Erythroblast (primary cell): ENCODE data around the gene SELENOP.
"Not testable (repeated sequence)": the region's sequence is repeated elsewhere in the genome, so short reads cannot be mapped to it uniquely, and the experiment has no call there.

Experiments used
- DNase-seq, 2 experiments: peaks; one replicate each; lab custom pipeline; 2025; lab: John Stamatoyannopoulos, UW
- GATA1 ChIP-seq: IDR thresholded peaks from 2 replicates; pipeline ENCODE4 v1.6.1; 2011; ENCODE audit warnings: low read depth, mild to moderate bottlenecking, control low read depth, low read length, moderate library complexity
- POLR2A ChIP-seq: IDR thresholded peaks from 2 replicates; pipeline ENCODE4 v1.6.1; 2011; ENCODE audit warnings: mild to moderate bottlenecking, low read length

SELENOP gene

DNA sequence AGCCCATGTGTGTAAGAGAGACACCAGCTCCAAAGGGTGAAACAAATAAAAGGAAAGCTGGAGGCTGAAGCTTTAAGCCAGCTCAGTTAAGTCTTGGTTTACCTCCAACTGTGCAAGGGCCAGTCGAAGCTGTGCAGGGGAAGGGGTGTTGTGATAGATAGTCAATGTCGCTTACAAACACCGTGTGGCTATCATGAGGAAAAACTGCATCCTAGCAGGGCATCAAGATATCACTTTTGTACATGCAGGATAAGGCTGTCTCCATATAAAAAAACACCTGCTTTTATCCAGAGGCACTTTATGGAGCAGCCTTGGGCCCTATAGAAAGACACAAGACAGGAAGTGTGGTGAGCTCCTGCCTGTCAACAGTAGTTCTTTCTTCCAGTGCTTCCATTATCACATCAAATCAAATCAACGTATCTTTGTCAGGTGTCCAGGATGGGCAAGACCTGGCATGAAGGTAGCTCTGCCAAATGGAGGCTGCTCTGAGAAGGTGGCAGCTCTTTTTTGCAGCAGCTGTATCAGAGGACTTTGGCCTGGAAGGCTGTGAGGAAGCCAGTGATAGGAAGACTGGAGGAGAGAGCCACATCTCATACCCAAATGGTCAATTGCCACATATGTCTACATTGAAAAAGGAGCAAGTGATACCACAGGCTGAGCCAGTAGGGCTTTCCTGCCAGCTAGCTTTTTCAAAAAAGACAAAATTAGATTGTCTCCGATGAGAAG is 29.3 kb upstream of the SELENOP start:
- DNase-seq, result no peak
- TF ChIP-seq POLR2A (no peak), GATA1 (no peak)

DNA sequence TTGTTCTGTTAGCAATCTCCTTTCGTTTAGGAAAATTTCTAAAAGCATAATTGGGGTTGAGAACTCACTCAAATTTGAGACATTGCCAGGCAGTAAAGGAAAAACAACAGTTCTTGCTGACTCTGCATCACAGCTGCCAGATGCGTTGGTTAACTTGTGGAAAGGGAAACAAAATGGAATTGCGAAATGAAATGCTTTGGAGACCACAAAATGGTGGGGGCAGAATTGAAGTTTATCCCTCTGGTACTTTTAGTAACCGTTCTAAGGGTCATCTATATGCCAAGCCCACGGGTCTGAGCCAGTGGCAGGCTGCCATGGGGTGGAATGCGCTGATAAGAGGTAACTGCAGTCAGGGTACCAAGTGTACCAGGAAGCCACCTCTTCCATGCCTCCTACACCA is 28.6 kb upstream of the SELENOP start:
- DNase-seq, result no peak
- TF ChIP-seq POLR2A (no peak), GATA1 (no peak)

DNA sequence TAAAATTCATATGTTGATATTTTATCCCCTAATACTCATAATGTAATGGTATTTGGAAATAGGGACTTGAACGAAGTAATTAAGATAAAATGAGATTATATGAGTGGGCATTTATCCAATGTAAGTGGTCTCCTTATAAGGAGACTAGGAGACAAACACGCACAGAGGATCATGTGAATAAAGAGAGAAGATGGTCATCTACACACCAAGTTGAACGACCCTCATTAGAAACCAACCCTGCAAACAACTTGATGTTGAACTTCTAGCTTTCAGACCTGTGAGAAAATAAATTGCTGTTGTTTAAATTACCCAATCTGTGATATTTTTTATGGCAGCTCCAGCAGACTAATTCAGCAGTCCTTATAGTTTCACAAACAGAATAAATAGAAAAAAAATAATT is 27.5 kb upstream of the SELENOP start:
- TF ChIP-seq GATA1 (no peak), POLR2A (no peak)

DNA sequence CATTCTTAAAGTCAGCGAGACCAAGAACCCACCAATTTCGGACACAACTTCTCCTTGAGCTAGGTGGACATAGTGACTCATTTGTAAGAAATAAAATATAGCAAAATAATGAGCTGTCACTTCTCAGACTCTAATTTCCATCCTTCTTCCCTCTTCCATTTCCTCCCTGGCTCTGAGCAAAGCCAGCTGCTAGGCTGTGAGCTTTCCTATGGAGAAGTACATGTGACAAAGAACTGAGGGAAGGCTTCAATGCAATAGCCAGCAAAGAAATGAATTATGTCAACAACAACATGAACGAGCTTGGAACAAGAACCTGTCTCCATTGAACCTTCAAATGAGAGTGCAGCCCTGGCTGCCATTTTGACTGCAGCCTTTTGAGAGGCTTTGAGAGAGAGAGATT is 25.9 kb upstream of the SELENOP start:
- DNase-seq, result no peak
- TF ChIP-seq GATA1, result no peak
- no peak for TF ChIP-seq POLR2A

More for the DNA sequence above, 27.5 kb upstream of the SELENOP start:
- no peak for DNase-seq

- TF ChIP-seq GATA1, result no peak
- DNase-seq, result no peak
These were observed 24.5 kb upstream of the SELENOP start for GRCh38 chr5:42836070-42836769.

GRCh38 chr5:42832060-42832459 is 20.4 kb upstream of the SELENOP start:
- TF ChIP-seq GATA1 (no peak), POLR2A (no peak)
- DNase-seq, result no peak

GRCh38 chr5:42830924-42831323 is 19.2 kb upstream of the SELENOP start:
- TF ChIP-seq POLR2A (no peak), GATA1 (no peak)
- no peak for DNase-seq

- DNase-seq, result no peak
- TF ChIP-seq GATA1, result no peak
These were observed 17.0 kb upstream of the SELENOP start for GRCh38 chr5:42828671-42829070.

GRCh38 chr5:42826757-42827515 is 15.2 kb upstream of the SELENOP start:
- DNase-seq, result no peak
- TF ChIP-seq GATA1 (no peak), POLR2A (no peak)

DNA sequence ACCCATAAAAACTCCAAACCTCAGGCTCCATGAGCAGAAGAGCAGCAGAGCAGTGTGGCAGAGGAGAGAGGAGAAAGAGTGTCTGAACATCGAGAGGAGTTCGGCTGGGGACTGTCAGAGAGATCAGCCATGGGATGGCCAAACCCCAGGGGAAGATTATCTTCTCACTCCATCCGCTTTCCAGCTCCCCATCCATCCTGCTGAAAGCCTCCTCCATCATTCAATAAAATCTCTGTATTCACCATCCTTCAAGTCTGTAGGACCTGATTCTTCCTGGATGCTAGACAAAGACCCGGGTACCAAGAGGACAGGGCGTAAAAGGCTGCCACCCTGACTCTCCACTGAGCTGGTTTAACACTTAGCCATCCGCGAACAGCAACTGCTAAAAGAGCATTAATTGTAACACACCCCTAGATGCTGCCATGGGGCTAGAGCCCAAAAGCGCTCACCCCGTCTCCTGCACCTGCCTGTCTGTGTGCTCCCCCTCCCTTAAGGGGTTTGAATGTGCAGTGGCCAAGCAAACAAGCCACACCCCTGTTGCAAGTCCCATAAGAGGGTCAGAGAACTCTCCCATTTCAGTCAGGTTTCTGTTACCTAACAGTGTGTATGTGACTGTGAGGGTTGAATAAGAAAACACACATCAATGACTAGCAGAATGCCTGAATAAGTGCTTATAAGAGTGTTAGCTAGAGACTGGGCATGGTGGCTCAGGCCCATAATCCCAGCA is 13.9 kb upstream of the SELENOP start:
- TF ChIP-seq POLR2A, result no peak
- no peak for TF ChIP-seq GATA1
- DNase-seq, result no peak

GRCh38 chr5:42824347-42824976 is 12.8 kb upstream of the SELENOP start:
- no peak for DNase-seq
- no peak for TF ChIP-seq POLR2A
- no peak for TF ChIP-seq GATA1

DNA sequence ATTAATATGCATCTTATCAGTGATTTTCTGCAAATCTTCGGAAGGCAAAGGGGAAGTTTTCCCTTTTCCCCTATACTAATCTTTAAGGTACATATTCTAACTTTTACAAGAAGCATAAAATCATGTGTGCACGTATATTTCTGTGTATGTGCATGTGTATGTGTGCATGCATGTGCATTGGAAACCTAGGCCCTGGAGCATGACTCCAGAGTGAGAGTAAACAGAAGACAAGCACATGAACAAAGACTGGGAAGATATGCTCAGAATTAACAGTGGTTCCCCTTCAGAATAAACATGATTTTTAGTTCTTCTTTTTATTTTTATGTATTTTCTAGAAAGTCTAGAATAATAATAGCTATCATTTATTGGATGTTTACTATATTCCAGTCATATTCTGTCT is 10.9 kb upstream of the SELENOP start:
- no peak for DNase-seq
- TF ChIP-seq GATA1 (no peak), POLR2A (no peak)

DNA sequence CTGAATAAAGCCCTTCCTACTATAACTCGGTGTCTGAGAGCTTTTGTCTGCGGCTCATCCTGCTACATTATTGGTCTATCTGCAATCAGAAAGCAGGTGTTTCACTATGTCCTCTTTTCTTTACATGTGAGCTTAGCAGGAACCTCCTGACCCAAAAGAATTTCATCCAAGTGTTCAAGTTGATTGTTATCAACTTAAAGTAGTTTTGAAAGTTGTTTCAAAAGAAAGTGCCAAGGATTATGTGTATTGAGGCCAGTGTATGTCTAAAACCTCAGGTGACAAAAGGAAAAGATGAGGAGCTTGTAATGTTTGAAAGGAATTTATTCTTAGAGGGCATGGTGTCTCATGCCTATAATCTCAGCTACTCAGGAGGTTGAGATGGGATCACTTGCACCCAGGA is 8.1 kb upstream of the SELENOP start:
- no peak for DNase-seq
- TF ChIP-seq GATA1 (no peak), POLR2A (no peak)

DNA sequence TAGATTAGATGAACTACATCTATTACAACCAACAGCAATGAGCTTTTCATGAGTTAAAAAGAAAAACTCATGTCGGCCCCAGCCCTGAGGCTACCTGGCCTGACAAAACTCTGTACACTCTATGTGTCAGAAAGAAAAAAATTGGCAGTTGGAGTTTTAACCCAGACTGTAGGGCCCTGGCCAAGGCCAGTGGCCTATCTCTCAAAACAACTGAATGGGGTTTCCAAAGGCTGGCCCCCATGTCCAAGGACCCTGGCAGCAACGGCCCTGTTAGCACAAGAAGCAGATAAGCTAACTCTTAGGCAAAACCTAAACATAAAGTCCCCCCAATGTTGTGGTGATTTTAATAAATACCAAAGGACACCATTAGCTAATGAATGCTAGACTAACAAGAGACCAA is 4.9 kb upstream of the SELENOP start:
- not testable (repeated sequence) for DNase-seq
